GM21526 (cell line): Measurements from ENCODE around the gene SPATA12.
A peak's percentile ranks its signal among the peaks of the same experiment; 100 is the strongest.

Experiments
- ATAC-seq: cut with Tn5 transposase; IDR thresholded peaks from one replicate; pipeline ENCODE4 v1.9.1; 2021; ENCODE audit warnings: moderate library complexity; ENCODE audit not compliant: unreplicated experiment, low FRiP score

Gene SPATA12

DNA sequence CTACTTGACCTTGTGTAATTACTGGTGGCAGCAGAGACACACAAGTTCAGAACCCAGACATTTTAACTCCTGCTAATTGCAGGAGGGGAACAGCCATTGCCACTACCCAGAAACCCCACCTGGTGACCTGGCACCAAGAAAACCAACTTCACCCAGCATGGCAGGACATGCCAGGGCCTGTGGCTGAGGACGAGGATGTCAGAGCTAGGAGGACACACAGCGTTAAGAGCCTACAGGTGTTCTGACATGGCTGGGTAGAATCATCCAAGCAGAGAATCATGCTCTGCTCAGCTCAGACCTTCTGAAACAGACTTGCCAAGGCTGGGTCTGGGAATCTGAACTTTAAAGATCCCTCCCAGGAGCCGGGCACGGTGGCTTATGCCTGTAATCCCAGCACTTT, 11.7 kb upstream of the SPATA12 start:
- ATAC-seq, result no peak

DNA sequence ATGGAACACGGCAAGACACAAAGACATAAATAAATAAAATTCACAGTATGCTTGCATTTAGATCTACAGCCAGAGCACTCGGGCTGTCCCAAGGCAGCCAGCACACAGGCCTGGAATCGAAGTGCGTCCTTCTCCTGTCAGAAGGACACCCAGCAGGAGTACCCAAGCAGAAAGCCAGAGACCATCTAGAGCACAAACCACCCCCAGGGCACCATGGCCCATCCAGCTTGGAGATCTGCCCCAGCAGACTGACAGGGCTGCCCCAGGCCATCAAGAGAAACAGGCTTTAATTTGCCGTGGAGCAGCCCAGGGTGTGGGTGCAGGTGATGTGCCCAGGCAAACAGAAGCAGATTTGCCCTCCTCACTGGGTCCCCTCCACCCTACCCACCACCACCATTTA, 7.8 kb upstream of the SPATA12 start:
- ATAC-seq, result no peak

DNA sequence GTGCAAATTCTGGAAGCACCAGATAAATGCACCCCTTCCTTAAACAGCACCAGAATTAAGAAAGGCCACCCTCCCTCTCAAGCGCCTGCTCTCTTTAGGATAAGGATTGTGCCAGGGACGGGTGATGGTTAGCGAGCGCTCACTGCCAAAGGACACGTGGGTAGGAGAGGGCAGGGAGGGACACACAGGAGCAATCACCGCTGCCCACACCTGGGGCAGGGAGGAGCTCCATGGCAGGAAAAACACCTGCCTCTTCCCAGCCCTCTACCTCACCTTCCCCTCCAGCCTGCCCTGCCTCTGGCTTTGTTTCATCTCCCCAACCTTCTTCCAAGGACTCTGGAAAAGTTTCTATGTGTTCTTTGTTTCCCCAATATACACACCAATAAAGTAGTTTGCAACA, 7.3 kb upstream of the SPATA12 start:
- no peak for ATAC-seq

DNA sequence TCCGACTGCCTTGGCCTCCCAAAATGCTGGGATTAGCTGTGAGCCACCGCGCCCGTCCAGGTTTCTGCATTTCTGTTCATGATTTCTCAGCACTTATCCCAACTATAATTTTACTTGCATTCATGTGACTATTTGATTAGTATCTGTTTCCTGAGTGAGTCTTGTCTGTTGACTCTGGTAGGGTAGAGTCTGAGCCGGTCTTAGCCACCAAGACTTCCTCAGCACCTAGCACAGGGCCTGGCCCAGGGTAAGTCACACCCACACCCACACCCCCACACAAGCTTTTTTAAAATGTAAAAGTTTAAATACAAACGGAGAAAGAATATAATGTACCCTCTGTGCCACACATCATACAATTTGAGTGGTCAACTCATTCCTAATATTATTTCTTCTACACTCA, 3.1 kb upstream of the SPATA12 start:
- ATAC-seq, result no peak

DNA sequence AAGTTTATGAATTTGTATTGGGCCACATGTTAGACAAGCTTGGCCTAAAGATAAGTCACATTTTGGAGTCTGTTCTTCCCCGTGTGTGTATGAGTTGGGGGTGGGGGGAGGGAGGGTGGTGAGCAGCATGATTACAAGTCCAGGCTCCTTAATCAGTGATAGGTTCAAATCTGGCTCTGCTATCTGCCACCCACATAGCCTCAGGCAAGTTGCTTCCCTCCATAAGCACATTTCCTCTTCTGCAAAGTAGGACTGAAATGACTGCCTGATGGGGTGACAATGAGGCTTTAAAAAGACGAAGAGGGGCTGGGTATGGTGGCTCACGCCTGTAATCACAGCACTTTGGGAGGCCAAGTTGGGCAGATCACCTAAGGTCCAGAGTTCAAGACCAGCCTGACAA, 1.1 kb upstream of the SPATA12 start:
- ATAC-seq, result no peak

DNA sequence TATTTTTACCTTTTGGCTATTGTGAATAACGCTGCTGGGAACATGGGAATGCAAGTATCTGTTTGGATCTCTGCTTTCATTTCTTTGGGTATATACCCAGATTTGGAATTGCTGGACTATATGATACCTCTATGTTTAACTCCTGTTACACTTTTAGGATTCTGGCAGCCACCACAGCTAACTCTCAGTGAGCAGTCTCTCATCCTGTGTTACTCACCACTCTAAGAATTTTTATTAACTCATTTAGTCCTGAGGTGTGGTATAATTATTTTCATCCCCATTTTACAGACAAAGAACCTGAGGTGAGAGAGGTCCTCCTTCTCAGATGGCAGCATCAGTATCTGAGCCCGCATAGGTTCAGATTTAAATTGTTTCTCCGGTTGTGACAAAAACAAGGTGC, 1.1 kb downstream of the SPATA12 start:
- ATAC-seq, result no peak

DNA sequence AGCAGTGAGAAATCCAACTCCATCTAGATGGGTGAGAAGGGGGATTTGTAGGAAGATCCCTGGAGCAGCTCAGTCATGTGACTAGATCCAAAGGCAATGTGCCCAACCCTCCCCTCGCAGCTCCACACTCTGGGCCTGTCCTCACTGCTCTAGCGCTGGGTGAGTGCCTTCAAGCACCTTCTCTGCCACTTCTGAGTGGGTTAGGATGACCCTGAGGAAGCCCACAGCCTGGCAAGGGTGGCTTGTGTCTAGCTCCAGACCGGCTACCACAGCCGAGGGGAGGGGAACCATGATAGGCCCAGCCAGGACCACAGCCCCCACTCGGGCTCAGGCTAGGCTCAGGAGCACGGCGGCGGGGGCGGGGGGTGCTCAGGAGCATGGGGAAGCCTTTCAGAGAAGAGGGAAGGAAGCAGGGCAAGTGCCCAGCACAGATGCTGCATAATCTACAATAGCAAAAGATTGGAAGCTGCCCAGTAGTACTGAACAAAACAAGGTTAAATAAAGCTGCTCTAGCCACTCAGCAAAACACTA, 1.7 kb downstream of the SPATA12 start:
- no peak for ATAC-seq

DNA sequence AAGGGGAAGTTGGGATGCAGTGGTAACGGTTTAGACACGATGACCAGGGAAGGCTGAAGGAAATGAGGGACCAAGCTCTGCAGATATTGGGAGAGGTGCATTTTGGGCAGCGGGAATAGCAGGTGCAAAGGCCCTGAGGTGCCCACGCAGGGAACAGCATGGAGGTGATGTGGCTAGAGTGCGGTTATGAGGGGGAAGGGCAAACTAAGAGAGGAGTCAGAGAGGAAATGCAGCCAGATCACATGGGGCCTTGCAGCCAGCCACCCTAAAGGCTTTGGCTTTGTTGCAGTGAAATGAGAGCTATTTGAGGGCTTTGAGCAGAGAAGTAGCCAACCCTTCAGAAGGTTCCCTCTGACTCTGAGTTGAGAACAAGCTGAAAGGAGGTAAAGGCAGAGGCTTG, 2.6 kb downstream of the SPATA12 start:
- ATAC-seq, result no peak

DNA sequence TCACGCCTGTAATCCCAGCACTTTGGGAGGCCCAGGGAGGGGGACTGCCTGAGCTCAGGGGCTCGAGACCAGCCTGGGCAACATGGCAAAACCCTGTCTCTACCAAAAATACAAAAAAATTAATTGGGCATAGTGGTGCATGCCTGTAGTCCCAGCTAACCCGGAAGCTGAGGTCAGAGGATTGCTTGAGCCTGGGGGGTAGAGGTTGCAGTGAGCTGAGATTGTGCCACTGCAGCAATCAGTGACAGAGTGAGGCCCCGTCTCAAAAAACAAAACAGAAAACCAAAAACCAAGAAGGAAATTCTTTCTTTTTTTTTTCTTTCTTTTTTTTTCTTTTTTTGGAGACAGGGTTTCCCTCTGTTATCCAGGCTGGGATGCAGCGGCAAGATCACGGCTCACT, 3.5 kb downstream of the SPATA12 start:
- no peak for ATAC-seq

DNA sequence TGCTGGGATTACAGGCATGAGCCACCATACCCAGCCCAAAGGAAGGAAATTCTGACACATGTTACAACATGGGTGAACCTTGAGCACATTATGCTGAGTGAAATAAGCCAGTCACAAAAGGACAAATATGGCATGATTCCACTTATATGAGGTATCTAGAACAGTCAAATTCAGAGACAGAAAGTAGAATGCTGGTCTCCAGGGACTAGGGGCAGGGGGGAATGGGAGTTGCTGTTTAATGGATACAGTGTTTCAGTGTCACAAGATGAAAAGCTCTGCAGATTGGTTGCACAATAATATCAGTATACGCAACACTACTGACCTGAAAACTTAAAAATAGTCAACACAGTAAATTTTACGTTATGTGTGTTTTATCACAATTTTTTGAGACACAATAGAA, 4.1 kb downstream of the SPATA12 start:
- no peak for ATAC-seq

DNA sequence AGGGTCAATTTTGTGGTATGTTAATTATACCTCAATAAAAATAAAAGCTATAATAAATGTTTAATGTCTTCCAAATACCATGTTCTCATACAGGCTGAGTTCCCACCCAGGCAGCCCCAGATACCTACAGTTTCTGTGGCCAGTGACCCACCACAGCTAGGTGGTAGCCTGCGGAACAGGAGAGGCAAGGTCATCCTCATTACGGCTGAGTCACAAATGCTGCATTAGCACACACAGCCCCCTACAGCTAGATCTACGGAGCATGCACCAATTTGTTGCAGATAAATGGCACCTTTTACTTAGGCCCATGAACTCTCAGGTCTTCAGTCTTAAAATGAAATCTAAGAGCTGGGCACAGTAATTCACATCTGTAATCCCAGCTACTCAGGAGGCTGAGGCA, 5.1 kb downstream of the SPATA12 start:
- no peak for ATAC-seq

DNA sequence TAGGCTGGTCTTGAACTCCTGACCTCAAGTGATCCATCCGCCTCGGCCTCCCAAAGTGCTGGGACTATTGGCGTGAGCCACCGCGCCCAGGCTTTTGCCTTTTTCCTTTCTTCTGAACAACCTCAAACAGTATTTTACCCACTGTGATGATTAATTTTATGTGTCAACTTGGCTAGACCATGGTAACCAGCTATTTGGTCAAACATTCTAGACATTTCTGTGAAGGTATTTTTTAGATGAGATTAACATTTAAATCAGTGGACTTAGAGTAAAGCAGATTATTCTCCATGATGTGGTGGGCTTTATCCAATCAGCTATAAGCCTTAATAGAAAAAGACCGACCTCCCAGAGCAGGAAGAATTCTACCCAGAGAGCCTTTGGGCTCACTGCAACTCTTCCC, 6.0 kb downstream of the SPATA12 start:
- no peak for ATAC-seq

DNA sequence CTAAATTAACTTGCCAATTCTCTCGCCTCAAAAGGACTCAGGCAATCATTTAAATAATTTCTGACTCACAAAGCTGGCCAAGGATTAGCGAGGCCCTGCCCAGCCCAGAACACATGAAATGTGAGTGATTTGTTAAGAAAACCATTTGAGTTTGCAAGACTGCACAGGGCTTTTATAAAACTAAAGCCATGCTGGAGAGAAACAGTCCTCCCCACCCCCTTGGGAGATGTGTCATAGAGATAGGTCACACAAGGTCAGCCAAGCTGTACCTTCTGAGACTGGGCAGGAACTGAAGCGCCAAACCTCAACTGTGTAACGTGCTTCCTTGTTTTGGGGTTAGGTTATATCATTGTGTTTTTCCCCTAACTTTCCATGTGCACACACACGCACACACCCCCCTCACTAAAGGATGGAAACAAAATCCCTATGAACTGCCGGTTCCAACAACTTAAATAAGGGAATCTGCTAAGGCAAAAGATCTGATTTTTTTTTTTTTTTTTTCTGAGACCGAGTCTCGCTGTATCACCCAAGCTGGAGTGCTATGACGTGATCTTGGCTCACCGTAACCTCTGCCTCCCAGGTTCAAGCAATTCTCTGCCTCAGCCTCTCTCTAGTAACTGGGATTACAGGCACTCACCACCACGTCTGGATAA, 8.1 kb downstream of the SPATA12 start:
- ATAC-seq, result peak; percentile 98

DNA sequence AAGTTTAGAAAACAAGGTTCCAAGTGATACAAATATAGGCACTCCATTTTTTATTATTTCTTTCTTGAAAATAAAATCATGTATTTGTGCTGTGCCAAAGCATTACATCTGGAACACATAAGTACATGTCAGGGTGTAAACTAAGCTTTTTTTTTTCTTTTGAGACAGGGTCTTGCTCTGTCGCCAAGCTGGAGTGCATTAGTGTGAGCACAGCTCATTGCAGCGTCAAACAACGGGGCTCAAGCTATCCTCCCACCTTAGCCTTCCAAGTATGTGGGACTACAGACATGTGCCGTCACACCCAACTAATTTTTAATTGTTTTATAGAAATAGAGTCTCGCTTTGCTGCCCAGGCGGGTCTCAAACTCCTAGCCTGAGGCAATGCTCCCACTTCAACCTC, 9.0 kb downstream of the SPATA12 start:
- ATAC-seq, result no peak

DNA sequence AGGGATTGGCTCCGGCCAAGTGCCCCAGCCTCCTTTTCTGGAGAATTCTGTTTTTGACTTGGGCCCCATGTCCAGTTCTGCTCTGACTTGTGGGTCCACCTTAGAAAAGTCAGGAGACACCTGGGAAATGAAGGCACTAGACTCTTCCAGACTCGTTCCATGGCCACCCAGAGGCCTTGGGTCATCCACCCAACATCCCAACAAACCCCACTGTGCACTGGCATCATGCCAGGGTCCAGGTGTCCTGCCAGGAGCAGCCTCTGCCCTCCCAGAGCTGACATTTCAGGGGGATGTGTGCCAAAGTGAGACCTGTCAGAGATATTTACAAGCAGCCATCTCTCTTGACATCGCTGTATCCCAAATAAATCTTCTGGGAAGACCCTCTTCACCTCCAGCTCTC, 13.2 kb downstream of the SPATA12 start:
- no peak for ATAC-seq

DNA sequence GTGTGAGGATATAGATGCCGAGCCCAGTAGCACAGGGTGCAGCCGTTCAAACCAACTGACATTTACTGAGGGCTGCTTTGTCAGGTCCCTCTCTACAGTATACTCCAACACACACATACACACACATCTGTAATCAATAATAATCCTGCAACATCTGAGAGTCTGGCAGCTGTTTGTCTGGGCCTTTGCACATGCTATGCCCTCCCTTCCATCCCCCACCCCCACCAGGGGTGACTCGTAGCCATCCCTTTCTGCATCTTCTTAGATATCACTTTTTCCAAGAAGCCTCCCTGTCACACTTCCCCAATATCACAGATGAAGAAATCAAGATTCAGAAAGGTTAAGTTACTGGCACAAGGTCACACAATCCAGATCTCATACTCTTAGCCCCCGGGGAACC, 13.7 kb downstream of the SPATA12 start:
- ATAC-seq, result no peak

DNA sequence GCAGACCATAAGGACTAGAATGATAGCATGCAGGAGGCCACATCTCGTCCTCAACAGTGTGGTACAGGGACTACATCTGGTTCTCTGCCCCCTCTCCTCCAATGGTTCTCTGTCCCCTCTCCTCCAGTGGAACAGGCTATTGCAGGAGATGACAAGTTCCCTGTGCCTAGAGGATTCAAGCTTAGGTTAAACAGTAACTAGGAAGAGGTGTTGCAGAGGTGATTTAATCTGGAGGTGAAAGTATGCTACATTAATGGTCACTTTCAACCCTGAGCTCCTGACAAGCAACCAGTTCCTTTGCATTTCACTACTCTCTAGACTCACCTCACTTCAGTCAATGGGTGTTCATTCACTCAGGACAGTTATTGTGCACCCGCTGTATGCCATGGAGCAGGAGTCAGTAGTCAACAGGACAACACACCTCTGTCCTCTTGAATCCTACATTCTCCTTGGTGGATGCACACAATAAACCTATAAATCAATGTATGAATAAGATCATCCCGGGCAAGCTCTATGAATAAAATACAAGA, 16.0 kb downstream of the SPATA12 start:
- no peak for ATAC-seq

DNA sequence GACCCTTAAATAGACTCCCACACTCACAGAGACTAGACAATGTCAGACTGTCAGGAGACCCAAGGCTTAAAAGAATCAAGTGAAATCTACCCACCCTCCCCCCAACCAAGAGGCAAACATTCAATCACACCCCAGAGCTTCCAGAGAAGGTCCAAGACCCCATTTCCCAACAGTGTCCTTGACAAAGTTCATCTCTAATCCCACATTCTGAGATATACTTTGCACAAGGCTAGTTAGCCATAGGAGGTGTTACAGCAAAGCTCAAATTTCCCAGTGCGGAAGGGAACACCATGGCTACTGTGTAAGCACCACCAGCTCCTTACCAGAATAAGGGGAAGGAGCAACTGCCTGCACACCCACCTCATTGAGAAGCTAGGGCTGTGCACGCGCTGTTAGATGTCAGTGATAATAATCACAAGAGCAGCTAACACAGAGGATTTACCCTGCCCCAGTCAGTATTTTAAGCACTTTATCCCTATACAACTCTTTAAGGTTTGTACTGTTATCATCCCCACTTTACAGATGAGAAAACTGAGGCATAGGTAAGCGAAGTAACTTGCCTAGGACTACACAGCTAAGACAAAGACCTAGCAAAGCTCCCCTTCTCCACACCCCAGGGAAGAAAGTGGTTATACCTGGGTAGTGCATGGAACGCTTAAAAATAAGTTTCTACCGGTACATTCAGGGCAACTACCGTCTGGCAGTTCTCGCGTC, 17.3 kb downstream of the SPATA12 start:
- ATAC-seq, result no peak

DNA sequence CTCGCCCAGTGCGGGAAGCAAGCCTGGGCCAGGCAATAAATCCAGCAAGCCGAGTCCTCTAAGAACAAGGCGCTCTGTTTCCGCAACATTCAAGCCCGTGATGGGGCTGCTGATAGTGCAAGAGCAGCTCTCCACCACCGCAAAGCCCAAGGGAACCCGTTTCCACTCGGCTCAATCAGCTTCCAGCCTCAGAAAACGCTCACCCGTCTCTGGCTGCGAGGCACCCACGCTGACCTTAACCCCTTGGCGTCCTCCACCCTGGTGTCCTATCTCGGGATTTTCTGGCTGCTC, 17.8 kb downstream of the SPATA12 start:
- ATAC-seq, result no peak

DNA sequence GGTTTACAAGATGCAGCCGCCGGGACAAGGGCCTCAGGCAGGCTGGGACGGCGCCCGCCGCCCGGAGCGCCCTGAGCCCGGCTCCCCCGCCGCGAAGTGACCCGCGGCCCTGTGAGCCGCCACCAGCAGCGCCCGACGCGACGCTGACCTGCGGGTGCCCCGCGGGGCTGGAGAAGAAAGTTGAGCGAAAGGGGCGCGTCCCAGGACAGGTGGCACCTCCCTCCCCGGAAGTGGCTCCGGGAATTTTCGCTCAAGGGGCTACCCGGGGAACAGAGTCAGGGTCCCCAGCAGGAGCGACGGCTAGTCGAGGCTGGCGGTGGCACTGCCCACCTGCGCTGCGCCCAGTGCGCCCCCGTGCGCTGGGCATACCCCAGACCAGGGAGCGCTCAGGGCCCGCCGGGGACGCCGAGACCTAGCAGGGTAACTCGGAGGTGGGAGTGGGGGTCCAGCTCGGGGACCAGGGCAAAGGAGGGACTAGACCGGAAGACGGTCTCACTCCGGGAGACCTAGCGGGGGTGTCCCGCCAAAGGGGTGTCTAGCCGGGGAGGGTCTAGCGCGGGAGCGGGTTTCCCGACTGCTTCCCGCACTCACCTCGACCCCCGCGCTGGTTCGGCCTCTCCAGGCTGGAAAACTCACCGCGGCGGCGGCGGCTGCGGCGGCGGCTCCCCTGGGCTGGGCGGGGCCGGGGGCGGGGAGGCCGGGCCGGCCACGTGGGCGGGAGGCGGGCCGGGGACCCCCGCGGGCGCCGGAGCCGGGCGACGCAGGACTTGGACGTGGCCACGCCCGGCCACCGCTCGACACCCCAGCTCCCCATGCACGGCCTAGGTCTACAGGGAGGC, 18.4 kb downstream of the SPATA12 start:
- ATAC-seq, result no peak

DNA sequence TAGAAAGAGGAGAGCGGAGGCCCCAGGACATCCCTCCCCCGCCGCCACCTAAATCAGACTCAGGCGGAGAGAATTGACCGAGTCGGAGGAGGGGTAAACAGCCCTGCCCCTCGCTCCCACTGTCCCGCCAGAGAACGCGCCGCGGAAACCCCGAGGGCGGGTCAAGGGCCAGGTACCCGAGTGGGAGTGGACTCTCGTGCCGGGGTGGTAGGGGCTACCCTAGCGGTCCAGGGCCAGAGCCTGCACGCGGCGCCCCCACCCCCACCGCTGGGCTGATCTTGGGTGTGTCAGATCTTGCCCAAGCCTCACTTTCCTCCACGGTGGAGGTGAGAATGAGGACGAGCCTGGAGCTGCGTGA, 19.0 kb downstream of the SPATA12 start:
- no peak for ATAC-seq

DNA sequence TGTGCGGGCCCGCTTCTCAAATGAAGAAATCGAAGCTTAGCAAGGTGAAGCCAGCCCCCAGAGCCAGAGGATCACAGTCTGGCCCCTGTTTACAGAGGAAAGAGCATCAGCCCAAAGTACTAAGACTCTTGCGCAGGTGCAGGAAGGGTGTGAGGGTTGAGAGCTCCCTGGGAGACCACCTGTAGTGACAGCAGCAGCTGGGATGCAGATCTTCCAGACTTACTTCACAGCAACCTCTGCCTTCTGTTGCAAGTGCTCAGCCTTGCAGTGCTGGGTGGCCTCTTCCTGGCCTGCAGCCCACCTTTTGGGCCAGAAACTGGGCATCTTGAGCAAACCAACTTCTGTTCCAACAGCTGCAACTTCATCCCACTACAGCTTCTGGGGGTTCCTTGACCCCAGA, 19.7 kb downstream of the SPATA12 start:
- ATAC-seq, result no peak
